K562 (cell line): ENCODE measurements around the gene CHCHD1. TPM values are rescaled to one million over a fixed set of nuclear protein-coding genes. Genes with fewer than 3 reads are reported as not detected.

ENCODE experiments used
- ARID3A ChIP-seq: IDR thresholded peaks from 2 replicates; pipeline ENCODE4 v1.6.1; 2012; ENCODE audit warnings: low read depth, low read length, improper control_type of control experiment, borderline replicate concordance
- ATF3 ChIP-seq, 2 experiments: fragments of 450-650 bp in 1 of 2; sonication (generic) in 1 of 2; formaldehyde crosslinking in 1 of 2; IDR thresholded peaks in 1 of 2; conservative IDR thresholded peaks in 1 of 2; 2 replicates each; pipeline versions ENCODE4 v1.6.1 to v1.8.1; 2016 to 2023; ENCODE audit warnings: mild to moderate bottlenecking in 2 of 2, moderate library complexity in 2 of 2, inconsistent platforms in 1 of 2, missing genetic modification reagents in 1 of 2
- ILK ChIP-seq: fragments of 450-650 bp; IDR thresholded peaks from 2 replicates; pipeline ENCODE4 v1.6.1; 2016; ENCODE audit warnings: missing genetic modification characterization, low read depth, mild to moderate bottlenecking, missing compliant biosample characterization, moderate library complexity, borderline replicate concordance
- LARP7 ChIP-seq: fragments of 450-650 bp; IDR thresholded peaks from 2 replicates; pipeline ENCODE4 v1.6.1; 2016
- NR2F6 ChIP-seq: fragments of 450-650 bp; formaldehyde crosslinking; IDR thresholded peaks from 2 replicates; pipeline ENCODE4 v1.4.0; 2020; ENCODE audit warnings: mild to moderate bottlenecking
- RAD51 ChIP-seq: fragments of 450-650 bp; IDR thresholded peaks from 2 replicates; pipeline ENCODE4 v1.7.1; 2016; ENCODE audit warnings: low read depth, mild to moderate bottlenecking, borderline replicate concordance
- SMARCE1 ChIP-seq: fragments of 450-650 bp; IDR thresholded peaks from 2 replicates; pipeline ENCODE4 v1.7.1; 2016; ENCODE audit warnings: mild to moderate bottlenecking
- STAT6 ChIP-seq: sonication (generic); formaldehyde crosslinking; IDR thresholded peaks from 2 replicates; pipeline ENCODE4 v1.8.1; 2023; ENCODE audit warnings: mild to moderate bottlenecking, missing genetic modification reagents
- TFAM ChIP-seq: fragments of 250-450 bp; sonication (Bioruptor Pico); conservative IDR thresholded peaks from 2 replicates; pipeline ENCODE4 v1.5.0; 2021; ENCODE audit warnings: mild to moderate bottlenecking, moderate library complexity
- ZNF586 ChIP-seq: fragments of 450-650 bp; formaldehyde crosslinking; conservative IDR thresholded peaks from 2 replicates; pipeline ENCODE4 v1.4.0; 2020; ENCODE audit warnings: mild to moderate bottlenecking, moderate library complexity
- polyA plus RNA-seq, 8 experiments: library from polyadenylated mRNA; depleted of rRNA in 4 of 8; stranded (reverse) in 5 of 8; unstranded in 3 of 8; fragments of >200 nt; fragmentation: Nextera tagmentation in 2 of 8; fragmentation: Illumina TruSeq in 1 of 8; extraction: Ambion mirVana in 2 of 8; extraction: Trizol in 1 of 8; gene quantifications; 2 replicates each; pipeline versions ENCODE4 v1.2.1 to v1.2.3, GENCODE V29; 2011 to 2014; ENCODE audit warnings: inconsistent platforms in 1 of 8, missing spikeins in 1 of 8
- total RNA-seq, 7 experiments: library from RNA; depleted of rRNA in 6 of 7; stranded (reverse); fragments of >200 nt in 6 of 7; fragmentation: Illumina TruSeq in 2 of 7; extraction: Trizol in 2 of 7; gene quantifications; 2 replicates each; pipeline versions ENCODE4 v1.2.1 to v1.2.3, GENCODE V29; 2011 to 2021; ENCODE audit warnings: low replicate concordance in 1 of 7
- TF ChIP-seq, protein P1 (sequence below), 2 experiments: IDR thresholded peaks in 1 of 2; conservative IDR thresholded peaks in 1 of 2; 2 replicates each; pipeline ENCODE4 v1.6.1; 2016; ENCODE audit warnings: low read depth in 2 of 2, mild to moderate bottlenecking in 1 of 2, missing compliant biosample characterization in 1 of 2, missing genetic modification characterization in 1 of 2, moderate library complexity in 1 of 2
- TF ChIP-seq, protein P2 (sequence below): fragments of 450-650 bp; IDR thresholded peaks from 2 replicates; pipeline ENCODE4 v1.6.1; 2018; ENCODE audit warnings: mild to moderate bottlenecking, low read depth; ENCODE audit not compliant: partially characterized antibody
- TF ChIP-seq, protein P3 (sequence below), 2 experiments: fragments of 450-650 bp in 1 of 2; sonication (generic) in 1 of 2; formaldehyde crosslinking; conservative IDR thresholded peaks; 2 replicates each; pipeline versions ENCODE4 v1.4.0 to v1.8.1; 2020 to 2022; ENCODE audit warnings: mild to moderate bottlenecking in 1 of 2, missing genetic modification reagents in 1 of 2

Gene CHCHD1
- total and polyA plus RNA-seq, 9 of the 15 experiments (the other 6 are each of a cell fraction or from before 2014, with no cell fraction given) = 52.9 to 126 (median 83.4) TPM

- no peak for TF ChIP-seq STAT6 (CRISPR knock-in tag)
- TF ChIP-seq LARP7 = 0 out of 2 replicates have a peak, but pooled peaks have one; percentile 50
- TF ChIP-seq SMARCE1 = 0 out of 2 replicates have a peak, but pooled peaks have one; percentile 37
- TF ChIP-seq ARID3A = no peak
- TF ChIP-seq NR2F6 (CRISPR knock-in tag) = no peak
- TF ChIP-seq ATF3 (IDR thresholded peaks at IDR 0.05) = peak; percentile 23; the same call in 1 of the 2 replicates
- TF ChIP-seq ATF3 (CRISPR knock-in tag; conservative IDR thresholded peaks at IDR 0.05) = no peak
- TF ChIP-seq, protein P1, sequence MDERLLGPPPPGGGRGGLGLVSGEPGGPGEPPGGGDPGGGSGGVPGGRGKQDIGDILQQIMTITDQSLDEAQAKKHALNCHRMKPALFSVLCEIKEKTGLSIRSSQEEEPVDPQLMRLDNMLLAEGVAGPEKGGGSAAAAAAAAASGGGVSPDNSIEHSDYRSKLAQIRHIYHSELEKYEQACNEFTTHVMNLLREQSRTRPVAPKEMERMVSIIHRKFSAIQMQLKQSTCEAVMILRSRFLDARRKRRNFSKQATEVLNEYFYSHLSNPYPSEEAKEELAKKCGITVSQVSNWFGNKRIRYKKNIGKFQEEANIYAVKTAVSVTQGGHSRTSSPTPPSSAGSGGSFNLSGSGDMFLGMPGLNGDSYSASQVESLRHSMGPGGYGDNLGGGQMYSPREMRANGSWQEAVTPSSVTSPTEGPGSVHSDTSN (CRISPR knock-in tag; IDR thresholded peaks at IDR 0.05; ENCODE audit: low read depth) = no peak
- TF ChIP-seq, protein P1 (tag; conservative IDR thresholded peaks at IDR 0.05; ENCODE audit: low read depth) = peak; percentile 77
- TF ChIP-seq ILK (tag) = no peak
- TF ChIP-seq ZNF586 = no peak
- TF ChIP-seq TFAM (CRISPR knock-in tag) = no peak
- no peak for TF ChIP-seq RAD51
- TF ChIP-seq, protein P2, sequence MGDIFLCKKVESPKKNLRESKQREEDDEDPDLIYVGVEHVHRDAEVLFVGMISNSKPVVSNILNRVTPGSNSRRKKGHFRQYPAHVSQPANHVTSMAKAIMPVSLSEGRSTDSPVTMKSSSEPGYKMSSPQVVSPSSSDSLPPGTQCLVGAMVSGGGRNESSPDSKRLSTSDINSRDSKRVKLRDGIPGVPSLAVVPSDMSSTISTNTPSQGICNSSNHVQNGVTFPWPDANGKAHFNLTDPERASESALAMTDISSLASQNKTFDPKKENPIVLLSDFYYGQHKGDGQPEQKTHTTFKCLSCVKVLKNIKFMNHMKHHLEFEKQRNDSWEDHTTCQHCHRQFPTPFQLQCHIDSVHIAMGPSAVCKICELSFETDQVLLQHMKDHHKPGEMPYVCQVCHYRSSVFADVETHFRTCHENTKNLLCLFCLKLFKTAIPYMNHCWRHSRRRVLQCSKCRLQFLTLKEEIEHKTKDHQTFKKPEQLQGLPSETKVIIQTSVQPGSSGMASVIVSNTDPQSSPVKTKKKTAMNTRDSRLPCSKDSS = no peak
- TF ChIP-seq, protein P3, sequence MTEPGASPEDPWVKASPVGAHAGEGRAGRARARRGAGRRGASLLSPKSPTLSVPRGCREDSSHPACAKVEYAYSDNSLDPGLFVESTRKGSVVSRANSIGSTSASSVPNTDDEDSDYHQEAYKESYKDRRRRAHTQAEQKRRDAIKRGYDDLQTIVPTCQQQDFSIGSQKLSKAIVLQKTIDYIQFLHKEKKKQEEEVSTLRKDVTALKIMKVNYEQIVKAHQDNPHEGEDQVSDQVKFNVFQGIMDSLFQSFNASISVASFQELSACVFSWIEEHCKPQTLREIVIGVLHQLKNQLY (CRISPR knock-in tag; conservative IDR thresholded peaks at IDR 0.05) = no peak
These were observed 4.1 kb downstream of the CHCHD1 start (continued) for GRCh38 chr10:73785721-73786511.
